ENCODE data around the gene SERPINB6. TPM values are rescaled to one million over a fixed set of nuclear protein-coding genes. Genes with fewer than 3 reads are reported as not detected.

Gene SERPINB6
- total RNA-seq, 1 experiment from 2014 or later: 131 TPM

GRCh38 chr6:2900821-2901644 lies 70.3 kb downstream of the SERPINB6 start:
- in situ Hi-C loops (cut with HindIII; ENCODE audit: low pct_unique_long_range_greater_than_20kb, low sequenced_read_pairs): no loop called here
- DNase-seq (ENCODE audit: low read depth, low spot score) (no peak), ATAC-seq (no peak)
- intact Hi-C loops (cut with micrococcal nuclease; ENCODE audit: unreplicated experiment): no loop called here
- Histone ChIP-seq H3K27me3 (ENCODE audit: control insufficient read depth, insufficient read depth, low read length) (no peaks in the 10 kb centered on the region), H3K27ac (ENCODE audit: low read length) (no peak overlapping the region), H3K4me3 (ENCODE audit: low read depth in 2 of 2, low read length in 2 of 2) (no peak overlapping the region), H3K4me1 (ENCODE audit: control insufficient read depth, insufficient read depth, low read length) (peaks cover 5% of the 10 kb centered on the region; the same call in 1 of the 2 replicates), H3K36me3 (ENCODE audit: control insufficient read depth, insufficient read depth, low read length) (no peaks in the 10 kb centered on the region), H3K9me3 (ENCODE audit: control insufficient read depth, insufficient read depth, low read depth, low read length) (no peaks in the 10 kb centered on the region)
- TF ChIP-seq POLR2AphosphoS5 (IDR thresholded peaks at IDR 0.05; ENCODE audit: low read depth, low read length) (no peak), CTCF (IDR thresholded peaks at IDR 0.05) (no peak), REST (IDR thresholded peaks at IDR 0.05; ENCODE audit: insufficient read depth in 1 of 2, low read depth in 2 of 2, low read length in 1 of 2) (no peak), SIN3A (IDR thresholded peaks at IDR 0.05; ENCODE audit: borderline replicate concordance, insufficient read depth, low read depth, low read length) (no peak), TCF7L2 (IDR thresholded peaks at IDR 0.05; ENCODE audit: low read depth, low read length) (no peak)
- no TSS peak for BruUV-seq (replicated peaks)
- POLR2A ChIA-PET: no interaction called here
- CTCF ChIA-PET: interaction anchor here (0.6 to 1.5 kb wide), 3 partner anchors 10 to 110 kb away, joined by 3 to 9 read pairs (median 5); no protein-coding TSS in a partner anchor

- Histone ChIP-seq H3K4me1 (ENCODE audit: control insufficient read depth, insufficient read depth, low read length) (peaks cover 5% of the 10 kb centered on the region; the same call in 1 of the 2 replicates), H3K27ac (ENCODE audit: low read length) (no peak overlapping the region), H3K27me3 (ENCODE audit: control insufficient read depth, insufficient read depth, low read length) (no peaks in the 10 kb centered on the region), H3K4me3 (ENCODE audit: low read depth in 2 of 2, low read length in 2 of 2) (no peak overlapping the region), H3K36me3 (ENCODE audit: control insufficient read depth, insufficient read depth, low read length) (no peaks in the 10 kb centered on the region), H3K9me3 (ENCODE audit: control insufficient read depth, insufficient read depth, low read depth, low read length) (no peaks in the 10 kb centered on the region)
- no peak for DNase-seq (ENCODE audit: low read depth, low spot score)
- in situ Hi-C loops (cut with HindIII; ENCODE audit: low pct_unique_long_range_greater_than_20kb, low sequenced_read_pairs): no loop called here
- no TSS peak for BruUV-seq (replicated peaks)
- POLR2A ChIA-PET: no interaction called here
- intact Hi-C loops (cut with micrococcal nuclease; ENCODE audit: unreplicated experiment): no loop called here
- no peak for ATAC-seq
- TF ChIP-seq CTCF (IDR thresholded peaks at IDR 0.05) (no peak), TCF7L2 (IDR thresholded peaks at IDR 0.05; ENCODE audit: low read depth, low read length) (no peak), SIN3A (IDR thresholded peaks at IDR 0.05; ENCODE audit: borderline replicate concordance, insufficient read depth, low read depth, low read length) (no peak), POLR2AphosphoS5 (IDR thresholded peaks at IDR 0.05; ENCODE audit: low read depth, low read length) (no peak), REST (IDR thresholded peaks at IDR 0.05; ENCODE audit: insufficient read depth in 1 of 2, low read depth in 2 of 2, low read length in 1 of 2) (no peak)
- CTCF ChIA-PET: interaction anchor here (0.6 to 1.6 kb wide), 4 partner anchors 11 to 162 kb away, joined by 3 to 9 read pairs (median 4); no protein-coding TSS in a partner anchor
Measured at GRCh38 chr6:2900221-2900807, 71.1 kb downstream of the SERPINB6 start.
